Tibial nerve (tissue), 4 donors: ENCODE results near the gene RNASE8. TPM values are rescaled to one million over a fixed set of nuclear protein-coding genes. Genes with fewer than 3 reads are reported as not detected.

Experiments used
- DNase-seq, 2 donors: peaks; one replicate each; pipeline ENCODE4 v3.0.0-alpha.2; 2019; ENCODE audit warnings: low spot score in 2 of 2
- H3K27ac ChIP-seq, 4 donors: fragments of 200-600 bp; sonication (generic) in 3 of 4; one replicate each; pipeline ENCODE4 v1.5.1; 2017 to 2019; ENCODE audit warnings: mild to moderate bottlenecking in 1 of 4
- H3K27me3 ChIP-seq, 2 donors: fragments of 200-600 bp; sonication (generic) in 1 of 2; one replicate each; pipeline versions ENCODE4 v1.5.1 to v1.6.0; 2017 to 2019
- H3K36me3 ChIP-seq, 3 donors: fragments of 200-600 bp; sonication (generic); one replicate each; pipeline ENCODE4 v1.5.1; 2018 to 2019
- H3K4me1 ChIP-seq, 4 donors: fragments of 200-600 bp; sonication (generic) in 3 of 4; one replicate each; pipeline ENCODE4 v1.5.1; 2017 to 2019
- H3K4me3 ChIP-seq, 4 donors: fragments of 200-600 bp; sonication (generic) in 3 of 4; one replicate each; pipeline ENCODE4 v1.5.1; 2017 to 2019; ENCODE audit warnings: mild to moderate bottlenecking in 1 of 4, moderate library complexity in 1 of 4
- H3K9me3 ChIP-seq, 4 donors: fragments of 200-600 bp; sonication (generic) in 3 of 4; one replicate each; pipeline ENCODE4 v1.5.1; 2017 to 2019
- EP300 ChIP-seq, 2 donors: sonication (generic); formaldehyde crosslinking; IDR thresholded peaks; one replicate each; pipeline ENCODE4 v1.6.1; 2017; ENCODE audit warnings: antibody characterized with exemption in 2 of 2, mild to moderate bottlenecking in 1 of 2
- POLR2A ChIP-seq, 2 donors: fragments of 450-650 bp; IDR thresholded peaks; one replicate each; pipeline ENCODE4 v1.6.1; 2017; ENCODE audit warnings: antibody characterized with exemption in 2 of 2, mild to moderate bottlenecking in 2 of 2, moderate library complexity in 2 of 2
- WGBS, 2 donors: methylation state at CpG; one replicate each; pipeline ENCODE4 v1.1.5; 2018; 5-methylcytosine and 5-hydroxymethylcytosine counted together
- total RNA-seq, 4 donors: library from RNA; depleted of rRNA; stranded (reverse); fragments of >200 nt; gene quantifications; one replicate each; pipeline ENCODE4 v1.1.0, GENCODE V29; 2016
- TF ChIP-seq, protein P1 (sequence below), 5 experiments: fragments of 200-600 bp in 3 of 5; fragments of 450-650 bp in 2 of 5; sonication (generic) in 3 of 5; IDR thresholded peaks; one replicate each; pipeline ENCODE4 v1.5.1; 2016 to 2019; ENCODE audit warnings: antibody characterized with exemption in 5 of 5, mild to moderate bottlenecking in 3 of 5, moderate library complexity in 2 of 5

RNASE8 gene
- total RNA-seq, 4 donors from 2014 or later, result not detected

DNA sequence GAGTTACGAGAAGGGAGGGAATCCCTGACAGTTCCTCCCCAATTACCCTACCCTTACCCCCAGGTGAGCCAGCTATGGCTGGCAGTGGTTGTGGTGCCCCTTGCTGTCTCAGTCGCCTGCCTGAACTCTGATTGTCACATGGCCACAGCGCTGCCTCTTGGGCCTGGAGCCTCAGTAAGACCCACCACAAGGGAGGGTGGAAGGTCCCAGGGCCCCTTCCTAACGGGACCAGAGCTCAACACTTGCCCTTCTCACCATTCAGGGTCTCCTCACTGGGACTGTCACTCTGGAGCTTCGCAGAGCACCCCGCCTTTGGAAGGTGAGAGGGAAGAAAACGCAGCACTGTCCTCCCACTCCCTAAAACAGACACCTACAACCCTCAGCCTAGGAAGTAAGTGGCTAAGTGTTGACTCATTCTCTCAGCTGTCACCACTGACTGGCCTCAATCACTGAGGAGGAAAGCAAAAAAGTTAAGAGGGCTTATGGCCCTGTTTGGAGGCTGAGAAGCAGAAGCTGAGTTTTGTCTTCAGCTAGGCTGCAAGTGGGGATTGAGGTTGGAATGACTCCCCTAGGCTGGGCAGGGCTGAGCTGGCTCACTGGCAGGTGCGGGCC is 44.3 kb downstream of the RNASE8 start:
- Histone ChIP-seq H3K27ac (peak overlapping the region in 1 of 4 donors; percentile 66), H3K9me3 (no peaks in the 10 kb centered on the region), H3K4me1 (peaks cover 0 to 63% (median 41%) of the 10 kb centered on the region in 4 donors), H3K36me3 (no peaks in the 10 kb centered on the region), H3K4me3 (no peak overlapping the region), H3K27me3 (no peaks in the 10 kb centered on the region)
- 85% methylated on average over 8 of the region's 8 CpGs for WGBS, 2 donors
- no peak for DNase-seq
- TF ChIP-seq POLR2A (IDR thresholded peaks at IDR 0.05), result no peak
- TF ChIP-seq, protein P1, sequence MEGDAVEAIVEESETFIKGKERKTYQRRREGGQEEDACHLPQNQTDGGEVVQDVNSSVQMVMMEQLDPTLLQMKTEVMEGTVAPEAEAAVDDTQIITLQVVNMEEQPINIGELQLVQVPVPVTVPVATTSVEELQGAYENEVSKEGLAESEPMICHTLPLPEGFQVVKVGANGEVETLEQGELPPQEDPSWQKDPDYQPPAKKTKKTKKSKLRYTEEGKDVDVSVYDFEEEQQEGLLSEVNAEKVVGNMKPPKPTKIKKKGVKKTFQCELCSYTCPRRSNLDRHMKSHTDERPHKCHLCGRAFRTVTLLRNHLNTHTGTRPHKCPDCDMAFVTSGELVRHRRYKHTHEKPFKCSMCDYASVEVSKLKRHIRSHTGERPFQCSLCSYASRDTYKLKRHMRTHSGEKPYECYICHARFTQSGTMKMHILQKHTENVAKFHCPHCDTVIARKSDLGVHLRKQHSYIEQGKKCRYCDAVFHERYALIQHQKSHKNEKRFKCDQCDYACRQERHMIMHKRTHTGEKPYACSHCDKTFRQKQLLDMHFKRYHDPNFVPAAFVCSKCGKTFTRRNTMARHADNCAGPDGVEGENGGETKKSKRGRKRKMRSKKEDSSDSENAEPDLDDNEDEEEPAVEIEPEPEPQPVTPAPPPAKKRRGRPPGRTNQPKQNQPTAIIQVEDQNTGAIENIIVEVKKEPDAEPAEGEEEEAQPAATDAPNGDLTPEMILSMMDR (IDR thresholded peaks at IDR 0.05), result no peak
- TF ChIP-seq EP300 (IDR thresholded peaks at IDR 0.05), result no peak

DNA sequence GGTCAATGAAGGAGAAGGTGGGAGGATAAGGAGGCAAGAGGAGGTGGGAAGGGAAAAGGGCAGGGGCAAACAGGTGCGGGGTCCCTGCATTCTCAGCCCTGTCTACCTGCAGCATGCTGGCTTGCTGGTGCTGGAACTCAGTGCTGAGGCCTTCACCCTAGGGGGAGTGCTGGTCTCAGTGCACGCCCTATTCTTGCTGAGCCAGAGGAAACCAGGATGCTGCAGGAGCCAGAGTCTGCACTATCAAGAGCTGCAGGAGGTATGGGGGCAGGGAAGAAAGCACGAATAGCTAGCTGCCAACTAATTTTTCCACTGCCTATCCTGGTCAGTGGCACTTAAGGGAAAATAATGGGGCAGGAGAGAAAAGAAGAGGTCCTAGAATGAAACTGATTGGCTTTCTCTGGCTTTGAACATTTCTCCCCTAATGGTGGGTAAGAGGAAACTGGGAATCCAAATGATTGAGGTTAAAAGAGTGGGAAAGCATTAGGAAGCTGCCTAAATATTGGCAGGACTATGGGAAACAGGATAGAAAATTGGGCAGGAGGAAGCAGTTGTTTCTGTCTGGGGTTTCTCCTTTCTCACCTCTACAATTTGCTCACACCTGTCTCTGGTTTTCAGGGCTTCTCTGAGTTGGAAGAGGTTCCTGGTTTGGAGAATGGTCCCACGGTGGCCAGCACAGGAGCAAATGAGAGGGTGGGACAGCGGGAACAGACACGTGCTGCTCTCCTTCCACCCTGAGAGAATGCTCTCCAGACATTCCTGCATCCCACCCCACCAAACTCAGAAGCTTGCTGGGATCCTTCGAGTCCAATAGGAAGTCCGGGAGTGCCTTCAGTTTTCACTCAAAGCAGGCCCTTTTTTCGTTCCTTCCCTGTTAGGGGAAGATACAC is 45.1 kb downstream of the RNASE8 start:
- H3K27me3 ChIP-seq, result no peaks in the 10 kb centered on the region
- peak overlapping the region; percentile 64 to 84 (median 68) for H3K4me3 ChIP-seq
- H3K9me3 ChIP-seq, result no peaks in the 10 kb centered on the region
- TF ChIP-seq EP300 (IDR thresholded peaks at IDR 0.05) (no peak), POLR2A (IDR thresholded peaks at IDR 0.05) (no peak)
- TF ChIP-seq, protein P1 (IDR thresholded peaks at IDR 0.05), result no peak
- WGBS, 2 donors, result 18 to 20% methylated on average over 9 of the region's 9 CpGs
- peaks cover 0 to 62% (median 44%) of the 10 kb centered on the region in 4 donors for H3K4me1 ChIP-seq
- H3K36me3 ChIP-seq, result no peaks in the 10 kb centered on the region
- peak overlapping the region; percentile 92 to 100 (median 98) for H3K27ac ChIP-seq
- DNase-seq, result no peak

DNA sequence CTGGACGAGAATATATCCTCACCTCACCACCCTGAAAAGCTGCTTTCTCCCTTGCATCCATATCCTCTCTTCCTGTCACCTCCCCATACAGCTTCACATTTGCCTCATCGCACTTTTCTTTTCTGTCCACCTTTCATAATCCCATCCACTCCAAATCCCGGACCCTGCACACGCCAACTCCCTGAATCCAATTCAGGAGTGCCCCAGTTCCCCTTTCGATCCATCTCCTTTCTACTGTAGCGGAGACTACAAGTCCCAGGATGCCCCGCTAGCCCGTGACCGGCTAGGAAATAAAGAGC is 45.7 kb downstream of the RNASE8 start:
- H3K27ac ChIP-seq, result peak overlapping the region; percentile 92 to 100 (median 98)
- no peaks in the 10 kb centered on the region for H3K9me3 ChIP-seq
- WGBS, 2 donors, result 2% methylated on average over 9 of the region's 9 CpGs
- no peaks in the 10 kb centered on the region for H3K27me3 ChIP-seq
- peak overlapping the region; percentile 64 to 84 (median 68) for H3K4me3 ChIP-seq
- H3K4me1 ChIP-seq, result peaks cover 0 to 60% (median 44%) of the 10 kb centered on the region in 4 donors
- no peak for DNase-seq
- no peaks in the 10 kb centered on the region for H3K36me3 ChIP-seq
- TF ChIP-seq EP300 (IDR thresholded peaks at IDR 0.05) (no peak), POLR2A (IDR thresholded peaks at IDR 0.05) (no peak)
- TF ChIP-seq, protein P1 (IDR thresholded peaks at IDR 0.05), result no peak

DNA sequence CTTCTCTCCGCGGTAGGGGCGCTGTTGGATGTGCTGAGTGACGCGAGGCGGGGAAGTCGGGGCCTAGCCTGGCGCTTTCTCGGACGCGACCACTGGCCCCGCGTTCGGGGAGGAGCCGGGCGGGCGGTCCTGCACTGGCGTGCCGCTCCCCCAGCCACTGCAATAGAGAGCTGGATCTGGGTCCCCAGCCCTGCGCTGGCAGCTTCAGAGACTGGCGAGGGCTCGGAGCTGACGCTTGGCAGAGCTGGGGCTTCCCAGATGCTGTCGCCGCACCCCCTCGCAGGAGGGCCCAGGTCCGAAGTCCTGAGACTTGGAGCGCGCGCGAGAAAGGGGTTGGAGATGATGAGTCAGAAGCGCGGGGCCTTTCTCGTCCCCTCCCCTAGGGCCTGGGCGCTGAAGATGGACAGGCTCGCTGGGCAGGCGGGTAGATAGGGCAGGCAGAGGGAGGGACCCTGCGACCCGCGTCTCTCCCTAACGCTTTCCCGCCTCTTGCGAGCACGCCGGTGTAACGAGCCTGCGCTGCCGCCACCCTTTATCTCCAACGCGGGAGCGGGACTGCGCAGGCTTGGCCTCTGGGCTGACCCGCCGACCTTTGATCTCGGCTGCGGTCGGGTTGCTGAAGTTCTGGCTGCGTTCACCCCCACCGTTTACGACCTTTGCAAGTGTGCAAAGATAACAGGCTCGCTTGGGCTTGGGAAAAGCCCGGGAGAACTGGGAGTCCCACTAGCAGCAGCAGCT is 46.3 kb downstream of the RNASE8 start:
- peak; percentile 95 to 97 for DNase-seq
- Histone ChIP-seq H3K27me3 (no peaks in the 10 kb centered on the region), H3K4me1 (peaks cover 0 to 58% (median 44%) of the 10 kb centered on the region in 4 donors), H3K4me3 (peak overlapping the region; percentile 64 to 84 (median 68)), H3K27ac (peak overlapping the region; percentile 92 to 100 (median 98)), H3K36me3 (no peaks in the 10 kb centered on the region), H3K9me3 (no peaks in the 10 kb centered on the region)
- 0 to 1% methylated on average over 45 to 48 of the region's 62 CpGs for WGBS, 2 donors
- TF ChIP-seq, protein P1 (IDR thresholded peaks at IDR 0.05), result peak; percentile 75 to 95 (median 88)
- peak; percentile 94 to 96 for TF ChIP-seq POLR2A (IDR thresholded peaks at IDR 0.05)
- peak; percentile 90 to 97 for TF ChIP-seq EP300 (IDR thresholded peaks at IDR 0.05)
